Lung (tissue), 12 donors: ENCODE measurements around the gene OR52M1. TPM values are rescaled to one million over a fixed set of nuclear protein-coding genes. Genes with fewer than 3 reads are reported as not detected.

ENCODE experiments used
- ATAC-seq: fragments of 200-7000 bp; cut with Tn5 transposase; one replicate; pipeline ENCODE4 v1.9.1; 2020; ENCODE audit warnings: moderate number of reproducible peaks; ENCODE audit not compliant: insufficient read depth, low FRiP score
- DNase-seq, 3 donors: peaks; one replicate each; pipeline ENCODE4 v3.0.0-alpha.2; 2013 to 2017
- H3K27ac ChIP-seq, 2 donors: one replicate each; pipeline ENCODE4 v1.5.1; 2013; ENCODE audit warnings: mild to moderate bottlenecking in 2 of 2, moderate library complexity in 2 of 2, control low read depth in 1 of 2, inconsistent platforms in 1 of 2, low read depth in 1 of 2, low read length in 1 of 2
- H3K27me3 ChIP-seq, 3 donors: one replicate each; pipeline ENCODE4 v1.5.1; 2013; ENCODE audit warnings: low read length in 2 of 3; ENCODE audit not compliant: control insufficient read depth in 3 of 3, insufficient read depth in 3 of 3
- H3K36me3 ChIP-seq, 4 donors: one replicate each; pipeline ENCODE4 v1.5.1; 2013; ENCODE audit warnings: low read length in 4 of 4, mild to moderate bottlenecking in 1 of 4, moderate library complexity in 1 of 4; ENCODE audit not compliant: control insufficient read depth in 4 of 4, insufficient read depth in 4 of 4
- H3K4me1 ChIP-seq, 5 donors: one replicate each; pipeline ENCODE4 v1.5.1; 2013; ENCODE audit warnings: low read length in 5 of 5, mild to moderate bottlenecking in 2 of 5, moderate library complexity in 1 of 5; ENCODE audit not compliant: control insufficient read depth in 5 of 5, insufficient read depth in 5 of 5
- H3K4me3 ChIP-seq: one replicate; pipeline ENCODE4 v1.5.1; 2013; ENCODE audit warnings: mild to moderate bottlenecking, control low read depth, moderate library complexity
- H3K9ac ChIP-seq, 2 donors: one replicate each; pipeline ENCODE4 v1.5.1; 2013; ENCODE audit warnings: low read length in 2 of 2, control low read depth in 1 of 2; ENCODE audit not compliant: insufficient read depth in 1 of 2
- H3K9me3 ChIP-seq, 4 donors: one replicate each; pipeline ENCODE4 v1.5.1; 2013; ENCODE audit warnings: low read length in 3 of 4, mild to moderate bottlenecking in 1 of 4, moderate library complexity in 1 of 4; ENCODE audit not compliant: control insufficient read depth in 4 of 4, insufficient read depth in 3 of 4
- CTCF ChIP-seq: IDR thresholded peaks from 2 replicates; pipeline ENCODE4 v1.5.1; 2012; ENCODE audit warnings: mild to moderate bottlenecking; ENCODE audit errors: control extremely low read depth, extremely low read depth
- WGBS, 2 donors: extraction: QIAGEN DNeasy Blood & Tissue Kit; methylation state at CpG; one replicate each; pipeline ENCODE4 v1.1.7; 2013; 5-methylcytosine and 5-hydroxymethylcytosine counted together
- polyA plus RNA-seq, 2 donors: library from polyadenylated mRNA; stranded (reverse); fragments of 200-250 nt; gene quantifications; one replicate each; pipeline ENCODE4 v1.2.1, GENCODE V29; 2013
- total RNA-seq, 2 donors: library from RNA; depleted of rRNA in 1 of 2; stranded (reverse); fragments of >200 nt in 1 of 2; gene quantifications; one replicate each; pipeline ENCODE4 v1.2.1, GENCODE V29; 2014 to 2021
- donor health status: control.
- donor health status: control.
- donor health status: Bipolar disorder and iron deficiency.
- donor health status: healthy.
- donor health status: DM: yes; HTN: yes; CAD: no.

OR52M1 gene
- total and polyA plus RNA-seq, 4 donors: not detected

- Histone ChIP-seq H3K4me3 (no peak overlapping the region), H3K4me1 (peaks cover 0 to 13% (median 0%) of the 10 kb centered on the region in 5 donors), H3K27me3 (no peaks in the 10 kb centered on the region), H3K9ac (no peak overlapping the region), H3K27ac (no peak overlapping the region), H3K36me3 (no peaks in the 10 kb centered on the region), H3K9me3 (peaks cover 0 to 2% (median 0%) of the 10 kb centered on the region in 4 donors)
- TF ChIP-seq CTCF: no peak
- ATAC-seq: no peak
- 75 to 79% methylated on average over 1 of the region's 1 CpG for WGBS, 2 donors
- no peak for DNase-seq
Observed at GRCh38 chr11:4514196-4514595, 30.8 kb upstream of the OR52M1 start.

- 50 to 53% methylated on average over 2 of the region's 2 CpGs for WGBS, 2 donors
- no peak overlapping the region for H3K4me3 ChIP-seq
- H3K4me1 ChIP-seq: no peaks in the 10 kb centered on the region
- H3K36me3 ChIP-seq: no peaks in the 10 kb centered on the region
- H3K27ac ChIP-seq: no peak overlapping the region
- DNase-seq: no peak
- no peaks in the 10 kb centered on the region for H3K27me3 ChIP-seq
- H3K9ac ChIP-seq: no peak overlapping the region
- no peak for ATAC-seq
- TF ChIP-seq CTCF: no peak
- H3K9me3 ChIP-seq: no peaks in the 10 kb centered on the region
Observed at GRCh38 chr11:4522339-4522738, 22.7 kb upstream of the OR52M1 start.

- H3K27me3 ChIP-seq: no peaks in the 10 kb centered on the region
- ATAC-seq (no peak), DNase-seq (no peak)
- no peaks in the 10 kb centered on the region for H3K9me3 ChIP-seq
- H3K36me3 ChIP-seq: no peaks in the 10 kb centered on the region
- H3K4me3 ChIP-seq: no peak overlapping the region
- WGBS, 2 donors: 85 to 92% methylated on average over 6 of the region's 6 CpGs
- H3K27ac ChIP-seq: no peak overlapping the region
- no peak overlapping the region for H3K9ac ChIP-seq
- TF ChIP-seq CTCF: no peak
- H3K4me1 ChIP-seq: no peaks in the 10 kb centered on the region
Observed at GRCh38 chr11:4522752-4523151, 22.2 kb upstream of the OR52M1 start.

GRCh38 chr11:4523666-4524065 is 21.3 kb upstream of the OR52M1 start:
- Histone ChIP-seq H3K9ac (no peak overlapping the region), H3K27ac (no peak overlapping the region), H3K36me3 (no peaks in the 10 kb centered on the region), H3K9me3 (peaks cover 0 to 1% (median 0%) of the 10 kb centered on the region in 4 donors), H3K4me1 (no peaks in the 10 kb centered on the region), H3K27me3 (no peaks in the 10 kb centered on the region), H3K4me3 (no peak overlapping the region)
- no peak for TF ChIP-seq CTCF
- no peak for ATAC-seq
- no peak for DNase-seq
- WGBS, 2 donors: 54 to 77% methylated on average over 1 of the region's 1 CpG
